Stimulated activated CD4-positive, alpha-beta T cell treated with anti-CD3 and anti-CD28 coated beads, Interleukin-12 subunit alpha, Interleukin-12 subunit beta, amount 100 ng/mL, for 4 hours (primary cell): Measurements from ENCODE around the gene SPIRE2.

ENCODE experiments used
- DNase-seq: peaks from one replicate; pipeline ENCODE4 v3.0.0-alpha.2; 2020

SPIRE2 gene

DNA sequence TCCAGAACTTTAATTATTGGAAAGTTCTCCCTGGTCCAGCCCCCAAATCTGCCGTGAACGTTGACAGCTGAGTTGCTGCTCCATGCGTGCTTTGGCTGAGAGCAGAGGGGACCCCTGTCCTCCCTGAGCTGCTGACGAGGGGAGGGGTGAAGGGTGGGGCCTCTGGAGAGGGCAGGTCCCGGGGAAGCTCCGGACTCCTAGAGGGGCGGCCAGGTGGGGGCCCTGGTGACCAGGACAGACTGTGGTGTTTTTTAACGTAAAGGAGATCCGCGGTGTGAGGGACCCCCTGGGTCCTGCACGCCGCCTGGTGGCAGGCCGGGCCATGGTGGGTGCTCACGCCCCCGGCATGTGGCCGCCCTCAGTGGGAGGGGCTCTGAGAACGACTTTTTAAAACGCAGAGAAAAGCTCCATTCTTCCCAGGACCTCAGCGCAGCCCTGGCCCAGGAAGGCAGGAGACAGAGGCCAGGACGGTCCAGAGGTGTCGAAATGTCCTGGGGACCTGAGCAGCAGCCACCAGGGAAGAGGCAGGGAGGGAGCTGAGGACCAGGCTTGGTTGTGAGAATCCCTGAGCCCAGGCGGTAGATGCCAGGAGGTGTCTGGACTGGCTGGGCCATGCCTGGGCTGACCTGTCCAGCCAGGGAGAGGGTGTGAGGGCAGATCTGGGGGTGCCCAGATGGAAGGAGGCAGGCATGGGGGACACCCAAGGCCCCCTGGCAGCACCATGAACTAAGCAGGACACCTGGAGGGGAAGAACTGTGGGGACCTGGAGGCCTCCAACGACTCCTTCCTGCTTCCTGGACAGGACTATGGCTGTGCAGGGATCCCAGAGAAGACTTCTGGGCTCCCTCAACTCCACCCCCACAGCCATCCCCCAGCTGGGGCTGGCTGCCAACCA is 90.4 kb downstream of the SPIRE2 start, which contains the start of gene MC1R:
MC1R (plus strand) TSS at position 410 of the 895 bp plus-strand sequence; CDS start at position 807, 397 bp downstream.
- no peak for DNase-seq

DNA sequence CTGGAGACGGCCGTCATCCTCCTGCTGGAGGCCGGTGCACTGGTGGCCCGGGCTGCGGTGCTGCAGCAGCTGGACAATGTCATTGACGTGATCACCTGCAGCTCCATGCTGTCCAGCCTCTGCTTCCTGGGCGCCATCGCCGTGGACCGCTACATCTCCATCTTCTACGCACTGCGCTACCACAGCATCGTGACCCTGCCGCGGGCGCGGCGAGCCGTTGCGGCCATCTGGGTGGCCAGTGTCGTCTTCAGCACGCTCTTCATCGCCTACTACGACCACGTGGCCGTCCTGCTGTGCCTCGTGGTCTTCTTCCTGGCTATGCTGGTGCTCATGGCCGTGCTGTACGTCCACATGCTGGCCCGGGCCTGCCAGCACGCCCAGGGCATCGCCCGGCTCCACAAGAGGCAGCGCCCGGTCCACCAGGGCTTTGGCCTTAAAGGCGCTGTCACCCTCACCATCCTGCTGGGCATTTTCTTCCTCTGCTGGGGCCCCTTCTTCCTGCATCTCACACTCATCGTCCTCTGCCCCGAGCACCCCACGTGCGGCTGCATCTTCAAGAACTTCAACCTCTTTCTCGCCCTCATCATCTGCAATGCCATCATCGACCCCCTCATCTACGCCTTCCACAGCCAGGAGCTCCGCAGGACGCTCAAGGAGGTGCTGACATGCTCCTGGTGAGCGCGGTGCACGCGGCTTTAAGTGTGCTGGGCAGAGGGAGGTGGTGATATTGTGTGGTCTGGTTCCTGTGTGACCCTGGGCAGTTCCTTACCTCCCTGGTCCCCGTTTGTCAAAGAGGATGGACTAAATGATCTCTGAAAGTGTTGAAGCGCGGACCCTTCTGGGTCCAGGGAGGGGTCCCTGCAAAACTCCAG is 91.5 kb downstream of the SPIRE2 start:
- DNase-seq = no peak

DNA sequence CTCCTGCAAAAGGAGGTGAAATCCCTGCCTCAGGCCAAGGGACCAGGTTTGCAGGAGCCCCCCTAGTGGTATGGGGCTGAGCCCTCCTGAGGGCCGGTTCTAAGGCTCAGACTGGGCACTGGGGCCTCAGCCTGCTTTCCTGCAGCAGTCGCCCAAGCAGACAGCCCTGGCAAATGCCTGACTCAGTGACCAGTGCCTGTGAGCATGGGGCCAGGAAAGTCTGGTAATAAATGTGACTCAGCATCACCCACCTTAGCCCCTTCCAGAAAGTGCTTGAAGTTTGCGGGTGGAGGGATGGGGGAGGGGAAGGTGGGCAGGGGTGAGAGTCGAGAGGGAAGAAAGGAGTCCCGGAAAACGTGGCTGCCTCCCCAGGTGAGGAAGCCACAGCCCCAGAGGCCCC is 92.4 kb downstream of the SPIRE2 start:
- DNase-seq = no peak
